GM21367 (cell line): Measurements from ENCODE around the gene RPS6KL1.

Experiments
- ATAC-seq: cut with Tn5 transposase; IDR thresholded peaks from one replicate; pipeline ENCODE4 v1.9.1; 2021; ENCODE audit not compliant: unreplicated experiment

Gene RPS6KL1

GRCh38 chr14:74912801-74913200 is 10.3 kb downstream of the RPS6KL1 start:
- ATAC-seq, result no peak

DNA sequence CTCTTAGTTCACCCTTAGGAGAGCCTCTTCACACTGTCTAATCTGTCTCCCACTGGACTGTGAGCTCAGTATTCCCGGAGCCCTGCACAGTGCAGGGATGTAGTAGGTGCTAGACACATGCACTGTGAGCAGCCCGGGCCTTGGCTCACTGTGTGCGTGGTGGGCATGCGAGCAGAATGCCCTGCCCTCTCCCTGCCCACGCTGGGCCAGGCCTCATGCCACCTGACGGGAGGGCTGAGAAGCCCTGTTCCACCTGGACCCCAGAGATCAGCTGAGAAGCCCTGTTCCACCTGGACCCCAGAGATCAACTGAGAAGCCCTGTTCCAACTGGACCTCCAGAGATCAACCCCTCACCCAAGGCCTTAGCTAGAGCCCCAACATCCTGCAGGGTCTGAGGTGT is 10.9 kb downstream of the RPS6KL1 start:
- no peak for ATAC-seq

- no peak for ATAC-seq
Observed at GRCh38 chr14:74911704-74912103, 11.4 kb downstream of the RPS6KL1 start.

GRCh38 chr14:74911221-74911620 is 11.8 kb downstream of the RPS6KL1 start:
- no peak for ATAC-seq

GRCh38 chr14:74910556-74910955 is 12.5 kb downstream of the RPS6KL1 start:
- no peak for ATAC-seq

DNA sequence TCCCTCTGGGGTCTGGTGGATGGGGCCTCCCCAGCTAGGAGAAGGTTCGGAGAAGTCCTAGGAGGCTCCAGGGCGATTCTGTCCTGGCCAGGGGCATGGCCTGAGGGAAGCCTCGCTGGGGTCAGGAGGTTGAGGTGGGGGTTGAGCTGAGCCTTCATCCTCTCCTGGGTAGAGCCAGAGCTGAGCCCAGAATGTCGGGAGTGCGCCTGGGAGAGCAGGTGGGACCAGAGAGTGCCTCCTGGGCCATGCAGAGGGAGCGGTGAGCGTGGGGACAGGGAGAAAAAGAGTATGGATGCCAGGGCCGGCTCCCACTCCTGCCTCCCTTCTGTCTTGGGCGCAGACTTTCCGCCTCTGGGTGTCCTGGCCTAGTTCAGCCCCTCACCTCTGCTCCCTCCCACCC is 13.1 kb downstream of the RPS6KL1 start:
- ATAC-seq, result no peak

DNA sequence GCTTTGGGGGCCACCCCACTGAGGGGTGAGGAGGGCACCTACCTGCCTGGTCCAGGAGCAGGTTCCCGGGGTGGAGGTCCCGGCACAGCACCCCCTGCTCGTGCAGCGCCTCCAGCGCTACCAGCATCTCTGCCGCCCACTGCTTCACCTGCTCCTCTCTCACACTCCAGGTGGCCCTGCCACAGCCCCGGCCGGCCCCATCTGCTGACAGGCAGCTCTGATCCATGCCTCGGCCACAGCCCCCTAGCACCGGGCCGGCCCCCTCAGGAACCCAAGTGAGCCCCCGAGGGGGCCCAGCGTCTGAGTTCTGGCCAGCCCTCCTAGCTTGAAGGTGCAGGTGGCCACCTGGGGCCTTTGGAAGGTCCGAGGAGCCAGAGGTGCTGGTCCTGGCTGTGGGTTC is 13.6 kb downstream of the RPS6KL1 start:
- no peak for ATAC-seq

DNA sequence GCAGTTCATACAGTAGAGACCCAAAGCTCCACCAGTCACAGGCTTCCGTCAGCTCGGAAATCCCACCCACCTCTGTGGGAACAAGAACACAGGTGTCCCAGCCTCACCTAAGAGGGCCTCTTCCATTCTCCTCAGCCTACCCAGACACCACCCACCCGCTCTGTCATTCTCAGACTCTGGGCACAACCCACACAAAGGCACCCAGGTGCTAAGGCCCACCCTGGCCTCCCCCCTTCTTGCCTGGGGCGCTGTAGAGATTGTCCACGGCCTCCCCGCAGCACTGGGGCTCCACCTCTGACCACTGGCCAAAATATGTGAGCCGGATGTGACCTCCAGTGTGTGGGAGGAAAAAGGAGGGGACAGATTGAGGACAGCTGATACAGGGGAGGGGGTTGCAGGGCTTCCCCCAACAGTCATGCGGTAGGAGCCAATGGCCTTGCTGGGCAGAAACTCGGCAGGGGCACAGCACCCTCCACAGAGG is 14.2 kb downstream of the RPS6KL1 start:
- ATAC-seq, result no peak

- ATAC-seq, result no peak
Observed at GRCh38 chr14:74907744-74908143, 15.3 kb downstream of the RPS6KL1 start.

GRCh38 chr14:74906925-74907521 is 16.0 kb downstream of the RPS6KL1 start:
- no peak for ATAC-seq

DNA sequence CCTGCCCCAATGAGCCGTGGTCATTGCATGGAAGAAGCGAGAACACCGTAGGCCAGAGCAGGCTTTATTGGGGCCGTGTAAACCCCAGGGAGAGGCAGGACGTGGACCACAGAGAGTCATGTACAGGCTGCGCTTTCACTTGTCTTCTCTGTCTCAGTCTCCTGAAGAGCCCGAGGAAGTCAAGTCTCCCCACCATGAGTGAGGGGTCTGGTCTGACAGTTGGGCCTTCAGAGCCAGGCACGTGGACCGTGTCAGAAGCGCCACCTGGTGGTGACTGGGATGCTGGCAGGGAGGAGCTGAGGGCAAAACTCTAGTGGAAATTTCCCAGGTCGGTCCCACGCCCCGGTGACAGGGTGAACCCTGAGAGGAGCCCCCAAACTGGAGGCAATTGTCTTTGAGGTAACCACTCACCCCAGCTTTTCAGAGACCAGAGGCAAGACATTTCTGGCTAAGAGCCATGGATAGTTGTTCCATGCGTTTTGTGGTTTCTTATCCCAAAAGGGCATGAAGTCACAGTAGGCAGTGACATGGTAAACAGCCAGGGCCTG is 17.4 kb downstream of the RPS6KL1 start:
- no peak for ATAC-seq

- no peak for ATAC-seq
Observed at GRCh38 chr14:74904635-74905503, 18.2 kb downstream of the RPS6KL1 start.

- no peak for ATAC-seq
Observed at GRCh38 chr14:74902941-74903705, 19.9 kb downstream of the RPS6KL1 start.

DNA sequence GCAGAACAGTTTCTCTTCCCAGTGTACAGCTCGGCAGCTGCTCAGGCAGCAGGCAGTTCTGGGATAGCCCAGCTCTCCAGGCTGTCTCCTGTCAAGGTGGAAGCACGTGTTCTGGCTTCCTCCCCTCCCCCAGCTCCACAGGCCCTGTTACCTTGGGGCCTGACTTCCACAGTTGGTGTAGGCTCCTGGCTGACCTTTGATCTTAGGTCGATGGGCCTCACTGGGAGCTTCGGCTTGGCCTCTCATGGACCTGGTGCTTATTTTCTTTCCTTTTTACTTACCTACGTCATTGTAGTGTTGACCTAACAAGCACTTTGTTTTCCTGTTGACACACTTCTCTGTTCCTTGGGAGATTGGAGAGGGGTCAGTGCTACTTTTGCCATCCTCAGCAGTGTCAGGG is 24.4 kb downstream of the RPS6KL1 start:
- ATAC-seq, result no peak

DNA sequence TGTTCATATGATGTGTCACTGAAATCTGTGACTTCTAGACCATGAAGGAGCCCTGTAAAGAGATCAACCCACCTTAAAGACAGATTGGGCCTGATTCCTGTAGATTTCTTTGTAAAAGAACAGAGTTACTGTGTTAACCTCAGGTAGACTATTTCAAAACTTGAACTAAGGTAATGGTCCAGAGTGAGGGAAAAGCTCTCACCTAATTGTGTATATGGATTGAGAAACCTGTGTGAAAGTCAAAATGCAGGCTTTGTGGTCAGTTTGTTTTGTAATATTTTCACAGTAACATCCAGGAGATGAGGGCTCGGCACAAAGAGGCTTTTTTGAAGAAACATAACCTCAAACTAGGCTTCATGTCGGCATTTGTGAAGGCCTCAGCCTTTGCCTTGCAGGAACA is 25.0 kb downstream of the RPS6KL1 start:
- ATAC-seq, result no peak

DNA sequence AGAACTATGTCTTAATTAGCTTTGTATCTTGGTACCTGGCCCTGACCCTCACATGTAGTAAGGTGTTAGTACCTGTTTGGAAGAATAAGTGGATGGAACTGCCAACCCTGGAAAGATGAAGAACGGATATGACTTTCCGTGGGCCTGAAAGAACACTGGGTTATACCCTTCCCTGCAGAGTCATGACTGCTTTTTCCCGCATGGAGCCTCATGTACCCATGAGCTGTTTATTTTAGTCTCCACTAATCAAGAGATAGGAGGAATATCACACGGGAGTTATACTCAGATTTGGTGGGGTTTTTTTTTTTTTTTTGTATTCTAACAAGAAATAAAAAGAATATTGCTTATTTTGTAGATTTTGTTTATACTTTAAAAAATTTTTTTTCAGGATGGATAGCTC is 25.4 kb downstream of the RPS6KL1 start:
- ATAC-seq, result no peak

- no peak for ATAC-seq
Observed at GRCh38 chr14:74896400-74896799, 26.7 kb downstream of the RPS6KL1 start.

- peak; percentile 54 for ATAC-seq
Observed at GRCh38 chr14:74893614-74894091, 29.4 kb downstream of the RPS6KL1 start.

- no peak for ATAC-seq
Observed at GRCh38 chr14:74892745-74893144, 30.3 kb downstream of the RPS6KL1 start.

DNA sequence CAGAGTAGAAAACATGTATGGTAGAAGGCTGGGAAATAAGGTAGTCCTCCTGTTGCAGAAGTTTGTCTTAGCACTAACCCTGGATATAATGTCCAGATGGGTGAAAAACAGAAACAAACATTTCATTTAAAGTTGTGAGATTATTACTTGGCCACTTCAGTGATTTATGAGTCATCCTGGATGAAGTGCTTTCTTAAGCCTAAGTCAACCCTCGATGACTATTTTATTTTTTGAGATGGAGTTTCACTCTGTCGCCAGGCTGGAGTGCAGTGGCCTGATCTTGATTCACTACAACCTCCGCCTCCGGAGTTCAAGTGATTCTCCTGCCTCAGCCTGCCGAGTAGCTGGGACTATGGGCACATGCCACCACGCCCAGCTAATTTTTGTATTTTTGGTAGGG is 31.2 kb downstream of the RPS6KL1 start:
- no peak for ATAC-seq

DNA sequence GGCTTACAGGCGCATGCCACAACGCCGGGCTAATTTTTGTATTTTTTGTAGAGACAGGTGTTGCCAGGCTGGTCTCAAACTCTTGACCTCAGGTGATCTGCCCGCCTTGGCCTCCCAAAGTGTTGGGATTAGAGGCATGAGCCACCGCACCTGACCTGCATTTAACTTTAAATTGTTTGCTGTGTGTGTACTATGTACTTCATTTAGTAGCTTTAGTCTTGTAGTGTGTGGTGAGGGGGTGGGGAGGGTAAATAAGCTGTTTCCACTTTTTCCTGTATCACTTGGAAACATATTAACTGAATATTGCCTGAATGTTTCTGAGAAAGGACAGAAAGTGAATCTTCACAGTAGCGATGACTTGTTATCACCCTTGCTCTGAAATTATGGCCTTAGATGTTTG is 32.8 kb downstream of the RPS6KL1 start:
- ATAC-seq, result no peak
